ENCODE data around the gene EFNA1. TPM values are rescaled to one million over a fixed set of nuclear protein-coding genes. Genes with fewer than 3 reads are reported as not detected.
"Not testable (repeated sequence)": the region's sequence is repeated elsewhere in the genome, so short reads cannot be mapped to it uniquely, and the experiment has no call there.

The EFNA1 gene
- total and polyA plus RNA-seq, 2 of the 4 experiments (the other 2 are of a cell fraction) = 0.90 to 1.6 TPM

- H2AFZ ChIP-seq (replicated peaks; ENCODE audit: low read length, poor library complexity); H4K20me1 ChIP-seq (ENCODE audit: insufficient read depth, low read length); H3K4me2 ChIP-seq (ENCODE audit: low read depth, low read length); H3K14ac ChIP-seq (replicated peaks; ENCODE audit: low read depth, low read length); H3K9ac ChIP-seq (ENCODE audit: low read depth, low read length); H3K4ac ChIP-seq (ENCODE audit: low read depth, low read length); H3K23ac ChIP-seq (ENCODE audit: low read depth, low read length); in situ Hi-C loops (cut with MboI; ENCODE audit: low sequenced_read_pairs); H3K9me1 ChIP-seq (ENCODE audit: insufficient read depth, low read length); POLR2A ChIA-PET (ENCODE audit: unreplicated experiment); H3K79me1 ChIP-seq (ENCODE audit: low read depth in 1 of 2, low read length in 2 of 2); BruUV-seq (replicated peaks); dilution Hi-C loops (cut with HindIII; ENCODE audit: low sequenced_read_pairs, unreplicated experiment); H2AK9ac ChIP-seq (replicated peaks; ENCODE audit: low read depth, low read length, poor library complexity); H3K4me3 ChIP-seq (ENCODE audit: insufficient read depth, low read depth, low read length); H2BK5ac ChIP-seq (ENCODE audit: low read depth, low read length, poor library complexity, severe bottlenecking); H3K18ac ChIP-seq (ENCODE audit: low read depth, low read length); H4K8ac ChIP-seq (ENCODE audit: low read depth in 2 of 2, low read length in 2 of 2); H2BK15ac ChIP-seq (ENCODE audit: low read depth, low read length); H2BK120ac ChIP-seq (ENCODE audit: low read depth, low read length); H3K56ac ChIP-seq (ENCODE audit: extremely low read depth, insufficient read depth, low read length); intact Hi-C loops (cut with micrococcal nuclease); H3K27ac ChIP-seq (ENCODE audit: insufficient read depth, low read length); CTCF ChIA-PET; ATAC-seq (ENCODE audit: low read depth); H4K5ac ChIP-seq (ENCODE audit: low read depth, low read length); H2BK20ac ChIP-seq (ENCODE audit: low read depth, low read length); H3K36me3 ChIP-seq (ENCODE audit: control insufficient read depth, insufficient read depth, low read length); H3K27me3 ChIP-seq (ENCODE audit: control insufficient read depth, insufficient read depth, low read length); H4K91ac ChIP-seq (ENCODE audit: insufficient read depth, low read depth, low read length); DNase-seq; H2AK5ac ChIP-seq (ENCODE audit: low read depth, low read length); H3K9me3 ChIP-seq (ENCODE audit: control insufficient read depth, insufficient read depth, low read length); H3K4me1 ChIP-seq (ENCODE audit: control insufficient read depth, insufficient read depth, low read length): not testable (repeated sequence)
- WGBS, 2 experiments (ENCODE audit: extremely low coverage in 2 of 2, insufficient read length in 1 of 2) = no CpG with 5 or more reads among the region's 3 CpGs
Measured at GRCh38 chr1:155155996-155156643, 28.4 kb downstream of the EFNA1 start.
